Endothelial cell of umbilical vein (primary cell): ENCODE measurements around the gene TESK2.

ENCODE experiments used
- POLR2A ChIP-seq: IDR thresholded peaks from 2 replicates; pipeline ENCODE4 v1.6.1; 2012; ENCODE audit warnings: low read depth, mild to moderate bottlenecking, control low read depth, low read length
- POLR2AphosphoS5 ChIP-seq: IDR thresholded peaks from 2 replicates; pipeline ENCODE4 v1.6.1; 2012; ENCODE audit warnings: low read depth, mild to moderate bottlenecking, control low read depth, low read length, moderate library complexity; ENCODE audit not compliant: insufficient read depth

GRCh38 chr1:45332346-45332720 is 158.6 kb downstream of the TESK2 start:
- TF ChIP-seq POLR2AphosphoS5 (no peak), POLR2A (no peak)
